GM10248 (cell line): Measurements from ENCODE around the gene FHIT.

Experiments used
- CTCF ChIA-PET: fragments of 300-600 bp; sonication (Branson Sonifier 250); formaldehyde crosslinking; extraction: SDS; loops from one replicate; lab custom pipeline; 2021; ENCODE audit warnings: antibody characterized with exemption; lab: Yijun Ruan, JAX
- POLR2A ChIA-PET: fragments of 350-650 bp; sonication (Branson Sonifier 250); formaldehyde crosslinking; extraction: SDS; loops from one replicate; lab custom pipeline; 2020; ENCODE audit warnings: antibody characterized with exemption; lab: Yijun Ruan, JAX
- DNase-seq: peaks from one replicate; pipeline ENCODE4 v3.0.0; 2012; ENCODE audit errors: extremely low spot score
- CTCF ChIP-seq: IDR thresholded peaks from 2 replicates; pipeline ENCODE4 v1.5.1; 2012; ENCODE audit warnings: mild to moderate bottlenecking, low read depth; ENCODE audit errors: extremely low read depth, missing control alignments, control extremely low read depth

FHIT gene

GRCh38 chr3:60154011-60154410, 1097.2 kb downstream of the FHIT start:
- POLR2A ChIA-PET: no interaction called here
- TF ChIP-seq CTCF: no peak
- CTCF ChIA-PET: interaction anchor here (1.1 kb wide), 1 partner anchor 13 kb away, joined by 3 read pairs; no protein-coding TSS in a partner anchor
- DNase-seq: no peak

- ChIA-PET POLR2A (no interaction called here), CTCF (interaction anchor here (1.1 kb wide), 1 partner anchor 13 kb away, joined by 3 read pairs; no protein-coding TSS in a partner anchor)
- no peak for TF ChIP-seq CTCF
- no peak for DNase-seq
Measured at GRCh38 chr3:60153221-60153999, 1097.8 kb downstream of the FHIT start.

GRCh38 chr3:60149501-60149900, 1101.8 kb downstream of the FHIT start:
- POLR2A ChIA-PET: no interaction called here
- CTCF ChIA-PET: interaction anchor here (1.0 kb wide), 1 partner anchor 10 kb away, joined by 3 read pairs; no protein-coding TSS in a partner anchor
- no peak for DNase-seq
- TF ChIP-seq CTCF: no peak

GRCh38 chr3:60147249-60147950, 1103.9 kb downstream of the FHIT start:
- DNase-seq: no peak
- CTCF ChIA-PET: interaction anchor here (1.4 kb wide), 1 partner anchor 9 kb away, joined by 6 read pairs; no protein-coding TSS in a partner anchor
- TF ChIP-seq CTCF: no peak
- POLR2A ChIA-PET: no interaction called here

- ChIA-PET CTCF (interaction anchor here (1.0 to 1.4 kb wide), 2 partner anchors 10 to 13 kb away, joined by 3 to 6 read pairs; no protein-coding TSS in a partner anchor), POLR2A (no interaction called here)
- TF ChIP-seq CTCF: no peak
- no peak for DNase-seq
Measured at GRCh38 chr3:60146121-60146520, 1105.1 kb downstream of the FHIT start.

GRCh38 chr3:60144071-60144470, 1107.2 kb downstream of the FHIT start:
- POLR2A ChIA-PET: no interaction called here
- no peak for DNase-seq
- no peak for TF ChIP-seq CTCF
- CTCF ChIA-PET: no interaction called here
